Lower lobe of right lung (tissue), 2 donors: ENCODE measurements around the gene PSME1. TPM values are rescaled to one million over a fixed set of nuclear protein-coding genes. Genes with fewer than 3 reads are reported as not detected.

Source experiments
- ATAC-seq, 2 donors: fragments of 200-7000 bp; cut with Tn5 transposase; one replicate each; pipeline ENCODE4 v1.9.1; 2020 to 2022; ENCODE audit warnings: mild to moderate bottlenecking in 2 of 2, moderate library complexity in 2 of 2
- DNase-seq: peaks from one replicate; pipeline ENCODE4 v3.0.0-alpha.2; 2020
- H3K27ac ChIP-seq: fragments of 200-600 bp; one replicate; pipeline ENCODE4 v1.8.0; 2022
- H3K27me3 ChIP-seq: fragments of 200-600 bp; one replicate; pipeline ENCODE4 v1.8.0; 2022; ENCODE audit warnings: low read depth
- H3K36me3 ChIP-seq: fragments of 200-600 bp; one replicate; pipeline ENCODE4 v1.8.0; 2022; ENCODE audit warnings: mild to moderate bottlenecking
- H3K4me1 ChIP-seq: fragments of 200-600 bp; one replicate; pipeline ENCODE4 v1.8.0; 2022
- H3K4me3 ChIP-seq: fragments of 200-600 bp; one replicate; pipeline ENCODE4 v1.8.0; 2022; ENCODE audit warnings: mild to moderate bottlenecking
- H3K9me3 ChIP-seq: fragments of 200-600 bp; one replicate; pipeline ENCODE4 v1.8.0; 2022
- intact Hi-C: fragments of 100-400 bp; cut with DNase I; formaldehyde crosslinking; loops from one replicate; pipeline ENCODE4 v1.11.0; 2022
- total RNA-seq: library from RNA; stranded (reverse); fragmentation: NEBNext Ultra II Directional; extraction: Animal tissue kit (Norgen Biotek cat#: 25700); gene quantifications from one replicate; pipeline ENCODE4 v1.2.1, GENCODE V29; 2021
- TF ChIP-seq, protein P1 (sequence below): fragments of 200-600 bp; IDR thresholded peaks from one replicate; pipeline ENCODE4 v1.8.0; 2022; ENCODE audit warnings: antibody characterized with exemption, mild to moderate bottlenecking
- donor health status: DM: no; HTN: yes; CAD: no; lungs with severe emphysema.

PSME1 gene
- total RNA-seq, 1 donor from 2014 or later = 198 TPM

- DNase-seq (no peak), ATAC-seq (peak in 1 of 2 donors; percentile 0)
- peaks cover 44% of the 10 kb centered on the region for H3K4me1 ChIP-seq
- no peaks in the 10 kb centered on the region for H3K27me3 ChIP-seq
- peak overlapping the region; percentile 97 for H3K4me3 ChIP-seq
- intact Hi-C loops = no loop called here
- no peaks in the 10 kb centered on the region for H3K9me3 ChIP-seq
- peaks cover 46% of the 10 kb centered on the region for H3K36me3 ChIP-seq
- H3K27ac ChIP-seq = peak overlapping the region; percentile 90
- TF ChIP-seq, protein P1, sequence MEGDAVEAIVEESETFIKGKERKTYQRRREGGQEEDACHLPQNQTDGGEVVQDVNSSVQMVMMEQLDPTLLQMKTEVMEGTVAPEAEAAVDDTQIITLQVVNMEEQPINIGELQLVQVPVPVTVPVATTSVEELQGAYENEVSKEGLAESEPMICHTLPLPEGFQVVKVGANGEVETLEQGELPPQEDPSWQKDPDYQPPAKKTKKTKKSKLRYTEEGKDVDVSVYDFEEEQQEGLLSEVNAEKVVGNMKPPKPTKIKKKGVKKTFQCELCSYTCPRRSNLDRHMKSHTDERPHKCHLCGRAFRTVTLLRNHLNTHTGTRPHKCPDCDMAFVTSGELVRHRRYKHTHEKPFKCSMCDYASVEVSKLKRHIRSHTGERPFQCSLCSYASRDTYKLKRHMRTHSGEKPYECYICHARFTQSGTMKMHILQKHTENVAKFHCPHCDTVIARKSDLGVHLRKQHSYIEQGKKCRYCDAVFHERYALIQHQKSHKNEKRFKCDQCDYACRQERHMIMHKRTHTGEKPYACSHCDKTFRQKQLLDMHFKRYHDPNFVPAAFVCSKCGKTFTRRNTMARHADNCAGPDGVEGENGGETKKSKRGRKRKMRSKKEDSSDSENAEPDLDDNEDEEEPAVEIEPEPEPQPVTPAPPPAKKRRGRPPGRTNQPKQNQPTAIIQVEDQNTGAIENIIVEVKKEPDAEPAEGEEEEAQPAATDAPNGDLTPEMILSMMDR = no peak
These were observed 9.9 kb downstream of the PSME1 start for GRCh38 chr14:24145690-24146452.

GRCh38 chr14:24146453-24146977, 10.5 kb downstream of the PSME1 start, which contains the start of gene PSME2:
TSS of gene PSME2 (minus strand) at chr14:24146610. CDS start at chr14:24146581, 29 bp downstream.
- Histone ChIP-seq H3K36me3 (peaks cover 53% of the 10 kb centered on the region), H3K27me3 (no peaks in the 10 kb centered on the region), H3K9me3 (no peaks in the 10 kb centered on the region), H3K4me3 (peak within 1 kb of the TSS; percentile 97), H3K27ac (peak within 1 kb of the TSS; percentile 90), H3K4me1 (peaks cover 44% of the 10 kb centered on the region)
- peak; percentile 96 for DNase-seq
- ATAC-seq = peak; percentile 91 to 92
- intact Hi-C loops = no loop called here
- TF ChIP-seq, protein P1 = no peak

- DNase-seq (peak; percentile 99), ATAC-seq (peak; percentile 96 to 97)
- intact Hi-C loops = no loop called here
- Histone ChIP-seq H3K4me1 (peaks cover 39% of the 10 kb centered on the region), H3K4me3 (peak within 1 kb of the TSS; percentile 97), H3K9me3 (no peaks in the 10 kb centered on the region), H3K36me3 (peaks cover 59% of the 10 kb centered on the region), H3K27me3 (no peaks in the 10 kb centered on the region), H3K27ac (peak within 1 kb of the TSS; percentile 90)
- TF ChIP-seq, protein P1 = no peak
These were observed 11.2 kb downstream of the PSME1 start, which contains the start of gene RNF31 for GRCh38 chr14:24146978-24147760. TSS of gene RNF31 (plus strand) at chr14:24147498. CDS start at chr14:24147699, 201 bp downstream.

DNA sequence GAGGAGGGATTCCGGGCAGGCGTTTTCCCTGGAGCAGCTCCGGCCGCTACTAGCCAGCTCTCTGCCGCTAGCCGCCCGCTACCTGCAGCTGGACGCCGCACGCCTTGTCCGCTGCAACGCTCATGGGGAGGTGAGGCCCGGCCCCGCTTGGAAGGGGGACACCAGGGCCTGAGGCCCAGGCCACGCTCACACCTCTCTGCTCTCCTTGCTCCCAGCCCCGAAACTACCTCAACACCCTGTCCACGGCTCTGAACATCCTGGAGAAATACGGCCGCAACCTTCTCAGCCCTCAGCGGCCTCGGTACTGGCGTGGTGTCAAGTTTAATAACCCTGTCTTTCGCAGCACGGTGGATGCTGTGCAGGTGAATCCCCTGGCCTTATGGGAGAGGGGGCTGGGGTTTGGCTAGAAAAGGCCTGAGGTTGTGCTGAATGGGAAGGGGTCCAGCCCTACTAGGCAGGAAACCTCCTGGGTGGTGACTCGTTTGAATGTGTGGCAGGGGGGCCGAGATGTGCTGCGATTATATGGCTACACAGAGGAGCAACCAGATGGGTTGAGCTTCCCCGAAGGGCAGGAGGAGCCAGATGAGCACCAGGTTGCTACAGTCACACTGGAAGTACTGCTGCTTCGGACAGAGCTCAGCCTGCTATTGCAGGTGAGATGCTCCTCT, 11.9 kb downstream of the PSME1 start:
- peak overlapping the region; percentile 90 for H3K27ac ChIP-seq

More for the DNA sequence above, 11.9 kb downstream of the PSME1 start:
- Histone ChIP-seq H3K27me3 (no peaks in the 10 kb centered on the region), H3K9me3 (no peaks in the 10 kb centered on the region), H3K4me1 (peaks cover 36% of the 10 kb centered on the region), H3K36me3 (peaks cover 67% of the 10 kb centered on the region), H3K4me3 (peak overlapping the region; percentile 97)
- DNase-seq (peak; percentile 65), ATAC-seq (peak in 1 of 2 donors; percentile 0)
- intact Hi-C loops = no loop called here
- TF ChIP-seq, protein P1 = no peak
